ENCODE measurements around the gene CPSF3. TPM values are rescaled to one million over a fixed set of nuclear protein-coding genes. Genes with fewer than 3 reads are reported as not detected.

Gene CPSF3
- total RNA-seq, 1 donor from 2014 or later = 40.3 TPM

DNA sequence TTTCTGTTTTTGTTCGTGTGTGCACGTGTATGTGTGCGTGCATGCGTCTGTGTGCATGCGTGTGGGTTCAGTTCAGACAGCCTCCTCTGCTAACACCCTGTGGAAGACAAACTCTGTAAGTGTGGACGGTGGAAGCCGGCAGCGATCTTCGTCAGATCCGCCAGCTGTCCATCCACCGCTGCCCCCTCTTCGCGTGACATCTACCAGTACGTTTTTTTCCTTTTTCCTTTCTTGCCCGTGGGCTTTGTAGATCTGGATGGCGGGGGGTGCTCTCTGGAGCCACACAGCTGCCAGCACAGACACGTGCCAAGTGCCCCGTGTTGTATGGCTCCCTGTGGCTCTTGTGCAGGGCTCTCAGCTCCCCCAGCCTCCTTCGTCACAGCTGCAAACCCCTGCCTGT is 32.5 kb upstream of the CPSF3 start:
- Mint-ChIP-seq H3K27me3 (ENCODE audit: low read depth, unreplicated experiment) (no peaks in the 10 kb centered on the region), H3K4me1 (ENCODE audit: low read depth, unreplicated experiment) (peaks cover 19% of the 10 kb centered on the region), H3K9me3 (ENCODE audit: unreplicated experiment) (peaks cover 1% of the 10 kb centered on the region), H3K27ac (ENCODE audit: unreplicated experiment) (no peak overlapping the region), H3K4me3 (ENCODE audit: unreplicated experiment) (no peak overlapping the region), H3K36me3 (ENCODE audit: low read depth, unreplicated experiment) (peaks cover 41% of the 10 kb centered on the region)
- H3K4me1 ChIP-seq (ENCODE audit: insufficient read depth, low read length) = peaks cover 12% of the 10 kb centered on the region
- no peak overlapping the region for H3K27ac ChIP-seq (ENCODE audit: low read depth, low read length)
- H2AFZ ChIP-seq (ENCODE audit: low read depth, low read length) = no peak overlapping the region
- no peak overlapping the region for H3K9ac ChIP-seq (ENCODE audit: low read length)
- TF ChIP-seq, protein P1, sequence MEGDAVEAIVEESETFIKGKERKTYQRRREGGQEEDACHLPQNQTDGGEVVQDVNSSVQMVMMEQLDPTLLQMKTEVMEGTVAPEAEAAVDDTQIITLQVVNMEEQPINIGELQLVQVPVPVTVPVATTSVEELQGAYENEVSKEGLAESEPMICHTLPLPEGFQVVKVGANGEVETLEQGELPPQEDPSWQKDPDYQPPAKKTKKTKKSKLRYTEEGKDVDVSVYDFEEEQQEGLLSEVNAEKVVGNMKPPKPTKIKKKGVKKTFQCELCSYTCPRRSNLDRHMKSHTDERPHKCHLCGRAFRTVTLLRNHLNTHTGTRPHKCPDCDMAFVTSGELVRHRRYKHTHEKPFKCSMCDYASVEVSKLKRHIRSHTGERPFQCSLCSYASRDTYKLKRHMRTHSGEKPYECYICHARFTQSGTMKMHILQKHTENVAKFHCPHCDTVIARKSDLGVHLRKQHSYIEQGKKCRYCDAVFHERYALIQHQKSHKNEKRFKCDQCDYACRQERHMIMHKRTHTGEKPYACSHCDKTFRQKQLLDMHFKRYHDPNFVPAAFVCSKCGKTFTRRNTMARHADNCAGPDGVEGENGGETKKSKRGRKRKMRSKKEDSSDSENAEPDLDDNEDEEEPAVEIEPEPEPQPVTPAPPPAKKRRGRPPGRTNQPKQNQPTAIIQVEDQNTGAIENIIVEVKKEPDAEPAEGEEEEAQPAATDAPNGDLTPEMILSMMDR (IDR thresholded peaks at IDR 0.05; ENCODE audit: insufficient read depth, low read depth, low read length) = no peak
- TF ChIP-seq EZH2 (IDR thresholded peaks at IDR 0.05; ENCODE audit: insufficient read depth, low read length) = no peak
- H3K4me3 ChIP-seq (ENCODE audit: insufficient read depth, low read depth, low read length) = no peak overlapping the region
- DNase-seq (ENCODE audit: low read depth) = no peak
- no peak for FAIRE-seq
- no peaks in the 10 kb centered on the region for H3K27me3 ChIP-seq (ENCODE audit: insufficient read depth, low read length)
- H3K4me2 ChIP-seq (ENCODE audit: low read length) = no peak overlapping the region
- H3K9me3 ChIP-seq (ENCODE audit: insufficient read depth, low read depth, low read length) = no peaks in the 10 kb centered on the region
- H3K79me2 ChIP-seq (ENCODE audit: insufficient read depth, low read length) = no peaks in the 10 kb centered on the region
- peaks cover 27% of the 10 kb centered on the region for H3K36me3 ChIP-seq (ENCODE audit: insufficient read depth, low read length)
- peaks cover 4% of the 10 kb centered on the region for H4K20me1 ChIP-seq (ENCODE audit: insufficient read depth, low read length)

DNA sequence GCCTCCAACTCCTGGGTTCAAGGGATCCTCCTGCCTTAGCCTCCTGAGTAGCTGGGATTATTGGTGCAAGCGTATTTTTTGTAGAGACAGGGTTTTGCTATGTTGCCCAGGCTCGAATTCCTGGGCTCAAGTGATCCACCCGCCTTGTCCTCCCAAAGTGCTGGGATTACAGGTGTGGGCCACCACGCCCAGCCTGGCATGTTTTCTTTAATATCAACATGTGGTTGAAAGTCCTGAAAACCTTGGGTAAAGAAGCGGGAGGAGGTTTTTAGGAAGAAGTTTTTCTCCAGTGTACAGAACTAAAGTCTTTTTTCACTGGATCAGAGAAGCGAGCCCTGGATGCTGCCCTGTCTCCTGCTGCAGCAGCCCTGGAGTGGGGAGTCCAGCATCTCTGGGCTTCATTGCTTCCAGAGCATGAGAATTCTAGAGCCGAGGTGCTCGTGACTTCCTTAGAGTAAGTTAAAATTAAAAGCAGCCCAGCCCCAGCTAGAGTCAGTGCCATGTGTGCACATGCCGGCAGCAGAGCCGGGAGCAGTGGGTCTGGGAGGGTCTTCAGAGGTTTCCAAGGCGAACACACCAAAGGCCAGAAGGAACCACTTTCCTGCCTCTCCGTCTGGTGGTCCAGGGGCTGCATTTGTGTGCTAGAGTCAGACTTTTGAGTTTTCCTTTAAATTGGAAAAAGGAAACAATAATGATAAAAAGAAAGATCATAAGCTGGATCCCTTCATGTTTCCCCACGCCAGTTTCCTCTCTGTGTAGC is 31.3 kb upstream of the CPSF3 start:
- no peak overlapping the region for H3K4me2 ChIP-seq (ENCODE audit: low read length)
- H3K27me3 ChIP-seq (ENCODE audit: insufficient read depth, low read length) = no peaks in the 10 kb centered on the region
- peak overlapping the region; percentile 31 for H3K9ac ChIP-seq (ENCODE audit: low read length)
- no peaks in the 10 kb centered on the region for H3K9me3 ChIP-seq (ENCODE audit: insufficient read depth, low read depth, low read length)
- DNase-seq (ENCODE audit: low read depth) (no peak), FAIRE-seq (no peak)
- peaks cover 34% of the 10 kb centered on the region for H3K36me3 ChIP-seq (ENCODE audit: insufficient read depth, low read length)
- Mint-ChIP-seq H3K4me3 (ENCODE audit: unreplicated experiment) (no peak overlapping the region), H3K9me3 (ENCODE audit: unreplicated experiment) (peaks cover 1% of the 10 kb centered on the region), H3K27ac (ENCODE audit: unreplicated experiment) (no peak overlapping the region), H3K27me3 (ENCODE audit: low read depth, unreplicated experiment) (no peaks in the 10 kb centered on the region), H3K4me1 (ENCODE audit: low read depth, unreplicated experiment) (peaks cover 9% of the 10 kb centered on the region), H3K36me3 (ENCODE audit: low read depth, unreplicated experiment) (peaks cover 40% of the 10 kb centered on the region)
- no peak overlapping the region for H3K27ac ChIP-seq (ENCODE audit: low read depth, low read length)
- H3K79me2 ChIP-seq (ENCODE audit: insufficient read depth, low read length) = no peaks in the 10 kb centered on the region
- H4K20me1 ChIP-seq (ENCODE audit: insufficient read depth, low read length) = no peaks in the 10 kb centered on the region
- peaks cover 7% of the 10 kb centered on the region for H3K4me1 ChIP-seq (ENCODE audit: insufficient read depth, low read length)
- TF ChIP-seq, protein P1 (IDR thresholded peaks at IDR 0.05; ENCODE audit: insufficient read depth, low read depth, low read length) = no peak
- TF ChIP-seq EZH2 (IDR thresholded peaks at IDR 0.05; ENCODE audit: insufficient read depth, low read length) = no peak
- H2AFZ ChIP-seq (ENCODE audit: low read depth, low read length) = no peak overlapping the region
- H3K4me3 ChIP-seq (ENCODE audit: insufficient read depth, low read depth, low read length) = no peak overlapping the region

Data from astrocyte (in vitro differentiated cells and primary cell).